Activated CD4-positive, alpha-beta T cell treated with anti-CD3 and anti-CD28 coated beads for 36 hours (primary cell): ENCODE measurements around the gene TSPO2. TPM values are rescaled to one million over a fixed set of nuclear protein-coding genes. Genes with fewer than 3 reads are reported as not detected.

ENCODE experiments used
- ATAC-seq: fragments of 200-7000 bp; cut with Tn5 transposase; one replicate; pipeline ENCODE4 v1.10.0; 2021; ENCODE audit warnings: mild to moderate bottlenecking, moderate library complexity
- CTCF ChIA-PET: fragments of 350-600 bp; sonication (Branson Sonifier 250); formaldehyde crosslinking; loops from one replicate; lab custom pipeline; 2021; ENCODE audit warnings: antibody characterized with exemption; lab: Charles Lee
- POLR2A ChIA-PET: fragments of 350-600 bp; sonication (Branson Sonifier 250); formaldehyde crosslinking; loops from one replicate; lab custom pipeline; 2021; ENCODE audit warnings: antibody characterized with exemption, inconsistent platforms; lab: Charles Lee
- DNase-seq: peaks from one replicate; pipeline ENCODE4 v3.0.0-alpha.2; 2020
- H3K27ac Mint-ChIP-seq: one replicate; pipeline ENCODE4 v1.8.0; 2021; ENCODE audit warnings: mixed read lengths
- H3K27me3 Mint-ChIP-seq: one replicate; pipeline ENCODE4 v1.8.0; 2021; ENCODE audit warnings: mixed read lengths
- H3K36me3 Mint-ChIP-seq: one replicate; pipeline ENCODE4 v1.8.0; 2021; ENCODE audit warnings: low read depth, mixed read lengths
- H3K4me1 Mint-ChIP-seq: one replicate; pipeline ENCODE4 v1.8.0; 2021; ENCODE audit warnings: mixed read lengths
- H3K4me3 Mint-ChIP-seq: one replicate; pipeline ENCODE4 v1.8.0; 2021; ENCODE audit warnings: mild to moderate bottlenecking, moderate library complexity, mixed read lengths
- H3K9me3 Mint-ChIP-seq: one replicate; pipeline ENCODE4 v1.8.0; 2021; ENCODE audit warnings: low read depth, mixed read lengths
- intact Hi-C, 2 experiments: fragments of 100-400 bp; cut with DNase I in 1 of 2; cut with micrococcal nuclease in 1 of 2; formaldehyde crosslinking; loops; one replicate each; pipeline versions ENCODE4 v1.14.2 to v1.15.1; 2022 to 2024; cut with DNase I, micrococcal nuclease
- total RNA-seq, 2 experiments: library from RNA; stranded (reverse); gene quantifications; one replicate each; pipeline ENCODE4 v1.2.3, GENCODE V29; 2021

TSPO2 gene
- total RNA-seq, 2 experiments from 2014 or later: not detected

DNA sequence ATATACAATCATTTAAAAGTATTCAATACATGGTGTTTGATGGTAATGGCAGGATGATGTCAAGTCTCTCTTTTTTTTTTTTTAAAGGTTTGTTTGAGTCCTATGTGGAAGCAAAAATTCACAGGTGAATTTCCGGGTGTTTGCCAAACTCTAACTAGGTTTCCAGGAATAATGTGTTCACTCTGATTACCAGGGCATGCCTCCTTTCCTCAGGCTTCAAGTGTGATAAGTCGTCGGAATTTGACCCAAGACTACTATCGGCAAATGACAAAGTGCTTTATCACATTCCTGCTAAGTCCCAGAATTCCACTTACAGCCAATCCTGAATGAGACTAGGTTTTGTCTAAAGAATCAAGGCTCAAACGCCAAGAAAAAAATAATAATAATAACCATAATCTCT lies 22.6 kb downstream of the TSPO2 start:
- H3K9me3 Mint-ChIP-seq: no peaks in the 10 kb centered on the region
- intact Hi-C loops: no loop called here
- ATAC-seq (no peak), DNase-seq (no peak)
- H3K4me3 Mint-ChIP-seq: no peak overlapping the region
- H3K4me1 Mint-ChIP-seq: peaks cover 23% of the 10 kb centered on the region
- peaks cover 46% of the 10 kb centered on the region for H3K36me3 Mint-ChIP-seq
- H3K27me3 Mint-ChIP-seq: no peaks in the 10 kb centered on the region
- ChIA-PET CTCF (interaction anchor here (0.7 kb wide), 1 partner anchor 117 kb away, joined by 3 read pairs; no protein-coding TSS in a partner anchor), POLR2A (no interaction called here)
- H3K27ac Mint-ChIP-seq: no peak overlapping the region

DNA sequence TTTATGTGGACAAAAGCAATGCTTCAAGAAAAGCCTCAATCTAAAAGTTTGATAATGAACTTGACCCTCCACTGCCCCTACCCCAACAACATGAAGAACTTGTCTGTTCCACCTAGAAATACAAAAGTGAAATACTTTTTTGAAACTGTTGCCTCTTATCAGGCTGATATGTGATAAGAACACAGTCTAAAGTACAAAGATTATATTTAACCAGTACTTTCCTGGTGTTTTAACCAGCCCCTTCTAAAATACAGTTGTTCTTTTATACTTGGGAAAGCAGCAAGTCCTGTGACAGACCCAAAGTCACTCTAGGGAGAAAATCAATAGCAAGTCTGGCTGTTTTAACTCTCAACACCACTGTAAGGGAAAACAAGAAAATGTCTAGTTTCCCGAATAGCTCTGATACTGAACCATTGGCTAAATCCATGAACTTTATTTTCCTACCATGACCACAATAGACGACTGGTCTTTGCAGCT lies 23.3 kb downstream of the TSPO2 start:
- Mint-ChIP-seq H3K4me3 (no peak overlapping the region), H3K27me3 (no peaks in the 10 kb centered on the region), H3K27ac (no peak overlapping the region), H3K36me3 (peaks cover 50% of the 10 kb centered on the region), H3K9me3 (no peaks in the 10 kb centered on the region), H3K4me1 (peaks cover 24% of the 10 kb centered on the region)
- DNase-seq (no peak), ATAC-seq (no peak)
- ChIA-PET CTCF (interaction anchor here (0.7 to 1.0 kb wide), 4 partner anchors 8 to 451 kb away, joined by 3 read pairs; no protein-coding TSS in a partner anchor), POLR2A (interaction anchor here (0.6 kb wide), 1 partner anchor 9 kb away, joined by 3 read pairs; no protein-coding TSS in a partner anchor)
- intact Hi-C loops: no loop called here

DNA sequence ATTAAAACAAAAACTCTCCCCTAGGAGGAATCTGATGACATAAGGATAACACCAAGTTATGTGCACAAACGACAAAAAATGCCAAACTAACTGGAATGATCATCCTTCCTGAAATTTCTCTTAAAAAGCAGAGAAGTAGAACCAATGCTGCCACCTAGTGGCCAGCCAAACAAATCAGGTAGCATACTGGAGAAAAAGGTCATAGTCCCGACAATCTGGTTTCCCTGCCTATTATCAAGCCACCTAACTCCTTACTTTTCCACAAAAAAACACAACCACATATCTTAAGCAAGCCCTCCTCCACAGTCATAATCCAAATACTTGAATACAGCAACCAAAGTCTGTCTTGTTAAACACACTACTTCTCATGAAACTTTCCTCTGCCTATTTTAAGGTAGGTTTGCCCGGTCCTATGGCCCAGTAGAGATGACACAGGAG lies 24.6 kb downstream of the TSPO2 start:
- H3K4me3 Mint-ChIP-seq: no peak overlapping the region
- H3K27ac Mint-ChIP-seq: peak overlapping the region; percentile 43
- POLR2A ChIA-PET: no interaction called here
- peak; percentile 78 for DNase-seq
- no peaks in the 10 kb centered on the region for H3K27me3 Mint-ChIP-seq
- no peak for ATAC-seq
- H3K36me3 Mint-ChIP-seq: peaks cover 56% of the 10 kb centered on the region
- intact Hi-C loops: loop anchor here (1.0 kb wide), 1 partner anchor 61 kb away; no protein-coding TSS in a partner anchor
- CTCF ChIA-PET: interaction anchor here (0.7 to 3.7 kb wide), 6 partner anchors 11 to 272 kb away, joined by 3 to 17 read pairs (median 3); no protein-coding TSS in a partner anchor
- H3K4me1 Mint-ChIP-seq: peaks cover 32% of the 10 kb centered on the region
- no peaks in the 10 kb centered on the region for H3K9me3 Mint-ChIP-seq

DNA sequence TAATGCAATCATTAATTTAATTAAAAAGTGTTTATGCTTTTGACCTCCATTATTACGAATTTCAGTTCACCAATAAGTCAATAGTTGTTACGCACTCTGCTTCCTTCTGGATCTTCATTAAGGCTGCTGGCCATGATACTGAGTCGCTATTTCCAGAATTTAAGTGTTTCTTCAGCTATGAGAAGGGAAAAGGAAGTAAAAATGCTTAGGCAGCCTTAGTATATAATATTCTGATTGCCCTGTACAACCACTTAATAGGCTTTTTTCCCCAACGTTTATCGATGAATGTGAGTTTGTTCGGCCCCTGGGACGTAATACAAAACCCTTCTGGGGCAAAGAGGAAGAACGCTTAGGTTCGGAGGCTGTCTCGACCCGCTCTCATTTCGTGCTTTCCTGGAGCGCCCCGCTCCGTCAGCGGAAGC lies 29.2 kb downstream of the TSPO2 start:
- no peak for ATAC-seq
- Mint-ChIP-seq H3K27me3 (no peaks in the 10 kb centered on the region), H3K4me1 (peaks cover 53% of the 10 kb centered on the region), H3K4me3 (peak overlapping the region; percentile 94), H3K36me3 (peaks cover 53% of the 10 kb centered on the region), H3K27ac (peak overlapping the region; percentile 98), H3K9me3 (no peaks in the 10 kb centered on the region)
- CTCF ChIA-PET: interaction anchor here (0.9 to 3.0 kb wide), 3 partner anchors 9 to 44 kb away, joined by 3 to 13 read pairs (median 3); no protein-coding TSS in a partner anchor
- POLR2A ChIA-PET: no interaction called here
- intact Hi-C loops: loop anchor here (5.0 to 10.0 kb wide), 7 partner anchors 111 to 1844 kb away; partner anchors contain the start of genes CCND3 (in 1 of the 2) and KCNK5 (in 1 of the 2)
- DNase-seq: peak; percentile 83

DNA sequence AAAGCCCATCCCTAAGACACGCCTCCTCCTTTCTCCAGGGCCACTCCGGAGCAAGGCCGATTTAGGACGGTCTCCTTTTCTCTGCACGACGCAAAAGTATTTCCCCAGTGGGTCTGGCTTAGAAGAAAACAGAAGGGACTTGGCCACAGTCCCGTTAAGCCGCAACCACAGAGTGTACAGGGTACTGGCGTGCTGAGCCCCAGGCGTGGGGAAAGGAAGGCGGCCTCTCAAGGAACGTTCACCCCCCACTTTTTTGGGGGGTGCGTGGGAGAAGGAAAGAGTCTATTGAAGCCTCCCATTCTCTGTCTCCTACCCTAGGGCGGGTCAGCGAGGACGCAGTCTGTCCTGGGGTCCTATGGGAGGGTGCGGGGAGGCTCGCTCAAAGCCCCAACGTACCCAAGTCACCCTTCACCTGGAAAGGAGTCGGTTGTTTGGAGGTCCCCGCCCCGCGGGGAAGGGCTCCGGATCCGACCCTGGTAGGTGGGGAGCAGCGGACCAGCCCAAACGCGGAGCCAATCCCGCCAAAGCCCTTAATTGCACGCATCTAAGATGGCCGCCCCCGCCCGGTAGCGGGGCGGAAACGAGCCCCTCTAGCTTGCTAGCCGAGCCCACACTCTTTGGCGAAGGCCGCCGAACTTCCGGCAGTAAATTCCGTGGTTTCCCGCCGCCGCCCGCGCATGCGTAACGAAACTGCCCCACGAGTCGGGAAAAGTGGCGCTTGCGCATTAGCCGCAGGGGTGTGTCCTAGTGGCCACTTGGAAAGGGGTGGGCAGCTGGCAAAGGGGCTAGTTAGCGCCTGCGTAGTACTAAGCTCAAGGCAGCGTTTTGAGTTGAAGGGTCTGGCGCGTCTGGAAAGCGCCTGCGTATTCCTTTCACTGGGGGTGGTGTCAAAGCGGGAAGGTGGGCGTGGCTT lies 29.9 kb downstream of the TSPO2 start, which contains the start of gene OARD1:
TSS of gene OARD1 (minus strand) at position 434 of the 913 bp plus-strand sequence. CDS start 722 bp downstream, outside the sequence.
- Mint-ChIP-seq H3K4me3 (peak within 1 kb of the TSS; percentile 94), H3K27me3 (no peaks in the 10 kb centered on the region), H3K36me3 (peaks cover 46% of the 10 kb centered on the region), H3K27ac (peak within 1 kb of the TSS; percentile 98), H3K9me3 (no peaks in the 10 kb centered on the region), H3K4me1 (peaks cover 52% of the 10 kb centered on the region)
- intact Hi-C loops: loop anchor here (1.0 to 10.0 kb wide), 16 partner anchors 110 to 1958 kb away; partner anchors contain the start of genes KCNK5 (in 2 of the 2), TOMM6 (in 2 of the 2), CCND3 (in 1 of the 2) and FOXP4 (in 1 of the 2)
- DNase-seq (peak; percentile 99), ATAC-seq (peak; percentile 78)
- ChIA-PET CTCF (interaction anchor here (0.5 to 0.9 kb wide), 2 partner anchors 8 to 291 kb away, joined by 3 read pairs; no protein-coding TSS in a partner anchor), POLR2A (interaction anchor here (0.6 to 1.1 kb wide), 2 partner anchors 44 to 321 kb away, joined by 4 to 5 read pairs; no protein-coding TSS in a partner anchor)

DNA sequence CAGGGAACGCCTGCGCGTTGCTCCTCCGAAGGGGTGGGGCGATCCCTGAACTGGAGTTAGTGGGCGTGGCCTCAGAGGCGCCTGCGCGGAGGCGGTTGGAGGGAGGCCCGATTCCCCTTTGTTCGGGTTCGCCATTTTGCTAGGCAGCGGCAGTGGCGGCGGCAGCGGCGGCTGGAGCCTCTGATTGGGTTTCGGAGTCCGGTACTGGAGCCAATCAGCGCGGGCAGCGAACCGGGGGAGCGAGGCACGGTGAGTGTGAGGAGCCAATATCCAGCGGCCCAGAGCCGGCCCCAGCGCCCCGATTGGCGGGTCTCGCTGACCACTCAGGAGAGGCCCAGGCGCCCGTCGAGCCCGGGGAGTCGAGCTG lies 30.6 kb downstream of the TSPO2 start, which contains the start of gene NFYA:
TSS of gene NFYA (plus strand) at position 139 of the 367 bp plus-strand sequence. CDS start 6,116 bp downstream, outside the sequence.
- ATAC-seq (peak; percentile 75), DNase-seq (peak; percentile 100)
- H3K9me3 Mint-ChIP-seq: no peaks in the 10 kb centered on the region
- H3K36me3 Mint-ChIP-seq: peaks cover 40% of the 10 kb centered on the region
- POLR2A ChIA-PET: interaction anchor here (0.6 to 1.1 kb wide), 2 partner anchors 45 to 321 kb away, joined by 4 to 5 read pairs; no protein-coding TSS in a partner anchor
- peak within 1 kb of the TSS; percentile 98 for H3K27ac Mint-ChIP-seq
- peak within 1 kb of the TSS; percentile 94 for H3K4me3 Mint-ChIP-seq
- CTCF ChIA-PET: interaction anchor here (0.5 kb wide), 1 partner anchor 292 kb away, joined by 3 read pairs; no protein-coding TSS in a partner anchor
- intact Hi-C loops: loop anchor here (1.0 to 10.0 kb wide), 19 partner anchors 45 to 1959 kb away; partner anchors contain the start of genes KCNK5 (in 2 of the 2), TOMM6 (in 2 of the 2), BYSL (in 1 of the 2) and CCND3 (in 1 of the 2)
- peaks cover 48% of the 10 kb centered on the region for H3K4me1 Mint-ChIP-seq
- no peaks in the 10 kb centered on the region for H3K27me3 Mint-ChIP-seq

DNA sequence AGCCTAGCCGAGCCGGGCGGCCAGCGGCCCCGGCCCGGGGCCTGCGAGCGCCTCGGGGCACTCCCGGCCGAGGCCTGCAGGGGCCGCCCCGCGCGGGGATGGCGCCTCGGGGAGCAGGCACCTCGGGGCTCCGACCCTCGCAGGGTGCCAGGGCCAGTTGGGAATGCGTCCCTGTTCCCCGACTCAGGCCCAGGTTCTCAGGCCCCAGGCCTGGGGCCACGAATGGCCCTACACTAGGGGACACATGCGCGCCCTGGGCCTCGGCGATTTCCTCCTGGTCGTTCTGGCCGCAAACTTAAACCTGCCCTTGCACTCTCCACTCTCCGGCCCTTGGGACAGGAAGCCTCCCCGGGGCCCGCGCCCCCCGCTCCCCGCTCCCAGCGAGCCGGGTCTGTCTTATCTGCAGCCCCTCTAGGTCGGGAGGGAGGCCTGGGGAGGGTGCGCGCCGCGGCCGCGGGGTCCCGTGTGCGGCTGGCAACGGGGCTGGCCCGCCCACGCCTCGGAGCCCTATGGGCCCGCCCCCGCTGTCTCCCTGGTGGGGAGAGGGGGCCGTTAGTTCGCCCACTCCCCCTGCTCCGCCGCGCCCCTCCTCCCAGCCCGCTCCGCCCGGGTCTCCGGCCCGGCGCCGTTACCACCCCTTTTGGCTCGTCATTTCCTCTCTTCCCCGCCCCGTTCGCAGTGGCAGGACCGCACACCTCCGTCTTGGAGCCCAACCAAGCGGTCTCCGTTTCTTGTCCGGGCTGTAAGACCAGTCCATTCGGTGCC lies 31.1 kb downstream of the TSPO2 start:
- ChIA-PET CTCF (interaction anchor here (0.5 kb wide), 1 partner anchor 293 kb away, joined by 3 read pairs; no protein-coding TSS in a partner anchor), POLR2A (interaction anchor here (1.1 kb wide), 1 partner anchor 45 kb away, joined by 4 read pairs; no protein-coding TSS in a partner anchor)
- no peaks in the 10 kb centered on the region for H3K9me3 Mint-ChIP-seq
- H3K36me3 Mint-ChIP-seq: peaks cover 41% of the 10 kb centered on the region
- H3K27ac Mint-ChIP-seq: peak overlapping the region; percentile 98
- peak overlapping the region; percentile 94 for H3K4me3 Mint-ChIP-seq
- peak; percentile 5 for ATAC-seq
- DNase-seq: peak; percentile 88
- peaks cover 49% of the 10 kb centered on the region for H3K4me1 Mint-ChIP-seq
- intact Hi-C loops: loop anchor here (1.0 to 10.0 kb wide), 13 partner anchors 45 to 1846 kb away; partner anchors contain the start of genes BYSL (in 1 of the 2), CCND3 (in 1 of the 2), KCNK5 (in 1 of the 2) and KIF6 (in 1 of the 2)
- H3K27me3 Mint-ChIP-seq: no peaks in the 10 kb centered on the region

DNA sequence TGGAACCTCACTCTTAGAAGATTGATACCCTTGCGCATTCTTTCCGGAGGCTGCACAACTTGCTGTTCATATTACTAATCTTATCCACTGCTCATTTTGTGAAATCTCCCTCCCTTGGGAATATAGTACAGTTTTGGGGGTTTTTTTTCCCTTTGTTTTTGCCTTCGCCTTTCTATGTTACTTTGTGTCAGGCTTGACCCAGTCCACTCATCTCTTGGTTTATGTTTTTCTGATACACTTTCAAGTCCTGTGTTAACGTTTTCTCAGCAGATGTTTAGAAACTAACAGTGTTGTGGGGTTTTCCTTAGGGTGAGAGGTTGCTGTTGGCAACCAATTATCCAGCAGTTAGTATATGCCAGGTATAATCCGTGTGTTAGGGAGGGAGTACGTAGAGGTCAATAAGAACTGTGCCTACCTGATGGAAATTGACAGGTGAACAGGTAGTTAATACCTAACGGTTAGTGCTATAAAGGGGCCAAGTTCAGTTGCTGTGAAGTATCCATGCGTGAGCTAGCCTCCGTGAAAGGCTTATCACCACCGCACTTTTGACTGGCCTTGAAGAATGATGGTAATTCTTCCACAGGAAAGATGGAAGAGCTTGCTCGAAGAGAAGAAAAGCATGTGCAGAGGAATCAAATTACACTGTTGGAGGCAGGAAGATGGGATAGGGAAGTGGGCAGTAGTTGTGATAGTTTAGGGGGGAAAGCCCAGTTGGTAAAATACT lies 31.9 kb downstream of the TSPO2 start:
- peak overlapping the region; percentile 98 for H3K27ac Mint-ChIP-seq
- H3K27me3 Mint-ChIP-seq: no peaks in the 10 kb centered on the region
- DNase-seq (no peak), ATAC-seq (no peak)
- intact Hi-C loops: loop anchor here (1.0 to 10.0 kb wide), 13 partner anchors 46 to 1847 kb away; partner anchors contain the start of genes BYSL (in 1 of the 2), CCND3 (in 1 of the 2), KCNK5 (in 1 of the 2) and KIF6 (in 1 of the 2)
- peak overlapping the region; percentile 94 for H3K4me3 Mint-ChIP-seq
- ChIA-PET POLR2A (no interaction called here), CTCF (interaction anchor here (0.6 to 1.8 kb wide), 6 partner anchors 11 to 1925 kb away, joined by 3 to 5 read pairs (median 3); partner anchors contain the start of genes TOMM6 and TREML2)
- peaks cover 55% of the 10 kb centered on the region for H3K4me1 Mint-ChIP-seq
- H3K36me3 Mint-ChIP-seq: peaks cover 46% of the 10 kb centered on the region
- H3K9me3 Mint-ChIP-seq: no peaks in the 10 kb centered on the region

DNA sequence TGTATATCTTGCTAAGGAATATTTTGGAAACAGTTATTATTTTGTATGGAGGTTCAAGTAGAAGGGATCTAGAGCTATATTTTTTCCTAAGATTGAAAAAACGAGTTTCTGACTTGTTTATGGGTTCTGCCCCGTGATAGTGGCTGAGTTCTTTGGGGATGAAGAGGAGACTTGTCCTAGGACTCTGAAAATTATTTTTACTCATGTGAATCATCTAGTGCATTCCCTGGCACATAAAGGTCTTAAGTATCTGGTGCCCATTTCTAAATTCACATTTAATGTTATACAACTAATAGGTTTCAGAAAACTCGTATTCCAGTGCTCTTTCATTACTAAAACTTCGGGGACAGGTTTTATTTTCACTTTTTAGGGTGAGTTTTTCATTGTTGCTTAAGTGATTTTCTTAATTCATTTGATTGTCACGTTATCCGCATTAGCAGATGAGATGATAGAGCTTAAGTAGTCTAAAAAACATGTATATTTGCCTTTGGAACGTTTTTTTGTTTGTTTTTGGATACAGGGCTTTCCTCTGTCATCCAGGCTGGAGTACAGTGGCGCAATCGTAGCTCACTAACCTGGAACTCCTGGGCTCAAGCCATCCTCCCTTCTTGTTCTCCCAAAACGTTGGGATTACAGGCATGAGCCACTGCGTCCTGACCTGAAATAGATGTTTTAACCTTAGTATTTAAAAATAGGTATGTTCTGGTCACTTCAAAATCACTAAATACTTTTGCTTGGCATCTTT lies 32.6 kb downstream of the TSPO2 start:
- peak overlapping the region; percentile 98 for H3K27ac Mint-ChIP-seq
- no peak for ATAC-seq
- ChIA-PET CTCF (interaction anchor here (0.6 to 1.8 kb wide), 7 partner anchors 10 to 1926 kb away, joined by 3 to 5 read pairs (median 3); partner anchors contain the start of genes TOMM6 and TREML2), POLR2A (interaction anchor here (0.6 kb wide), 1 partner anchor 235 kb away, joined by 5 read pairs; no protein-coding TSS in a partner anchor)
- peak overlapping the region; percentile 94 for H3K4me3 Mint-ChIP-seq
- peaks cover 59% of the 10 kb centered on the region for H3K4me1 Mint-ChIP-seq
- DNase-seq: no peak
- no peaks in the 10 kb centered on the region for H3K9me3 Mint-ChIP-seq
- H3K27me3 Mint-ChIP-seq: no peaks in the 10 kb centered on the region
- peaks cover 48% of the 10 kb centered on the region for H3K36me3 Mint-ChIP-seq
- intact Hi-C loops: loop anchor here (5.0 to 10.0 kb wide), 7 partner anchors 107 to 1848 kb away; partner anchors contain the start of genes CCND3 (in 1 of the 2) and KCNK5 (in 1 of the 2)
